ENCODE measurements around the gene CAMK1D.

Gene CAMK1D

GRCh38 chr10:12784646-12785045 lies 435.3 kb downstream of the CAMK1D start:
- no peak overlapping the region for H3K4me3 ChIP-seq (ENCODE audit: low read depth, low read length)
- TF ChIP-seq CTCF (IDR thresholded peaks at IDR 0.05; ENCODE audit: control insufficient read depth, extremely low read depth, insufficient read depth): no peak
- no peak for DNase-seq (ENCODE audit: low read depth)

GRCh38 chr10:12785415-12785831 lies 436.1 kb downstream of the CAMK1D start:
- TF ChIP-seq CTCF (IDR thresholded peaks at IDR 0.05; ENCODE audit: control insufficient read depth, extremely low read depth, insufficient read depth): no peak
- no peak overlapping the region for H3K4me3 ChIP-seq (ENCODE audit: low read depth, low read length)
- DNase-seq (ENCODE audit: low read depth): peak; percentile 57

GRCh38 chr10:12787297-12787696 lies 437.9 kb downstream of the CAMK1D start:
- H3K4me3 ChIP-seq (ENCODE audit: low read depth, low read length): no peak overlapping the region
- TF ChIP-seq CTCF (IDR thresholded peaks at IDR 0.05; ENCODE audit: control insufficient read depth, extremely low read depth, insufficient read depth): no peak
- DNase-seq (ENCODE audit: low read depth): no peak

- no peak overlapping the region for H3K4me3 ChIP-seq (ENCODE audit: low read depth, low read length)
- no peak for DNase-seq (ENCODE audit: low read depth)
- no peak for TF ChIP-seq CTCF (IDR thresholded peaks at IDR 0.05; ENCODE audit: control insufficient read depth, extremely low read depth, insufficient read depth)
Observed at GRCh38 chr10:12788277-12788676, 438.9 kb downstream of the CAMK1D start.

GRCh38 chr10:12790270-12790669 lies 440.9 kb downstream of the CAMK1D start:
- no peak for TF ChIP-seq CTCF (IDR thresholded peaks at IDR 0.05; ENCODE audit: control insufficient read depth, extremely low read depth, insufficient read depth)
- DNase-seq (ENCODE audit: low read depth): no peak
- no peak overlapping the region for H3K4me3 ChIP-seq (ENCODE audit: low read depth, low read length)

- H3K4me3 ChIP-seq (ENCODE audit: low read depth, low read length): no peak overlapping the region
- no peak for TF ChIP-seq CTCF (IDR thresholded peaks at IDR 0.05; ENCODE audit: control insufficient read depth, extremely low read depth, insufficient read depth)
Observed at GRCh38 chr10:12791728-12792127, 442.4 kb downstream of the CAMK1D start.

GRCh38 chr10:12792889-12793556 lies 443.7 kb downstream of the CAMK1D start:
- TF ChIP-seq CTCF (IDR thresholded peaks at IDR 0.05; ENCODE audit: control insufficient read depth, extremely low read depth, insufficient read depth): no peak

More at GRCh38 chr10:12791728-12792127, 442.4 kb downstream of the CAMK1D start:
- no peak for DNase-seq (ENCODE audit: low read depth)

More at GRCh38 chr10:12792889-12793556, 443.7 kb downstream of the CAMK1D start:
- no peak overlapping the region for H3K4me3 ChIP-seq (ENCODE audit: low read depth, low read length)
- DNase-seq (ENCODE audit: low read depth): no peak
